ENCODE results near the gene EPDR1. TPM values are rescaled to one million over a fixed set of nuclear protein-coding genes. Genes with fewer than 3 reads are reported as not detected.
A peak's percentile ranks its signal among the peaks of the same experiment; 100 is the strongest.

The EPDR1 gene
- total RNA-seq, 4 donors from 2014 or later = 2.2 to 4.9 (median 4.2) TPM

- Histone ChIP-seq H3K4me3 (no peak overlapping the region), H3K36me3 (no peaks in the 10 kb centered on the region), H3K27ac (no peak overlapping the region), H3K27me3 (no peaks in the 10 kb centered on the region), H3K9me3 (no peaks in the 10 kb centered on the region), H3K4me1 (no peaks in the 10 kb centered on the region)
- peak in 1 of 2 donors; percentile 27 for TF ChIP-seq CTCF (IDR thresholded peaks at IDR 0.05)
- no peak for TF ChIP-seq POLR2A (IDR thresholded peaks at IDR 0.05)
- WGBS = 23% methylated on average over 6 of the region's 6 CpGs
- DNase-seq (ENCODE audit: low spot score in 2 of 2) = no peak
Observed at GRCh38 chr7:37901236-37901827, 19.1 kb upstream of the EPDR1 start.

GRCh38 chr7:37901890-37902524 is 18.4 kb upstream of the EPDR1 start:
- Histone ChIP-seq H3K9me3 (no peaks in the 10 kb centered on the region), H3K27me3 (no peaks in the 10 kb centered on the region), H3K4me3 (no peak overlapping the region), H3K4me1 (no peaks in the 10 kb centered on the region), H3K36me3 (no peaks in the 10 kb centered on the region), H3K27ac (no peak overlapping the region)
- TF ChIP-seq POLR2A (IDR thresholded peaks at IDR 0.05) (no peak), EP300 (IDR thresholded peaks at IDR 0.05) (no peak), CTCF (IDR thresholded peaks at IDR 0.05) (no peak), POLR2AphosphoS5 (IDR thresholded peaks at IDR 0.05) (no peak)
- no peak for DNase-seq (ENCODE audit: low spot score in 2 of 2)
- 83% methylated on average over 2 of the region's 2 CpGs for whole genome bisulfite sequencing

GRCh38 chr7:37908221-37908788 is 12.1 kb upstream of the EPDR1 start:
- 79% methylated on average over 1 of the region's 1 CpG for WGBS
- no peaks in the 10 kb centered on the region for H3K27me3 ChIP-seq
- H3K4me1 ChIP-seq = no peaks in the 10 kb centered on the region
- H3K36me3 ChIP-seq = no peaks in the 10 kb centered on the region
- no peak for DNase-seq (ENCODE audit: low spot score in 2 of 2)
- H3K27ac ChIP-seq = no peak overlapping the region
- TF ChIP-seq EP300 (IDR thresholded peaks at IDR 0.05) (no peak), POLR2AphosphoS5 (IDR thresholded peaks at IDR 0.05) (no peak), POLR2A (IDR thresholded peaks at IDR 0.05) (no peak), CTCF (IDR thresholded peaks at IDR 0.05) (no peak)
- no peak overlapping the region for H3K4me3 ChIP-seq
- no peaks in the 10 kb centered on the region for H3K9me3 ChIP-seq

GRCh38 chr7:37912756-37913155 is 7.7 kb upstream of the EPDR1 start:
- Histone ChIP-seq H3K4me3 (no peak overlapping the region), H3K9me3 (no peaks in the 10 kb centered on the region), H3K27ac (no peak overlapping the region), H3K36me3 (no peaks in the 10 kb centered on the region), H3K4me1 (peaks cover 15% of the 10 kb centered on the region), H3K27me3 (peaks cover 13% of the 10 kb centered on the region)
- 58% methylated on average over 2 of the region's 2 CpGs for WGBS
- TF ChIP-seq POLR2A (IDR thresholded peaks at IDR 0.05) (no peak), CTCF (IDR thresholded peaks at IDR 0.05) (no peak), EP300 (IDR thresholded peaks at IDR 0.05) (no peak), POLR2AphosphoS5 (IDR thresholded peaks at IDR 0.05) (no peak)
- DNase-seq (ENCODE audit: low spot score in 2 of 2) = no peak

GRCh38 chr7:37915438-37915837 is 5.0 kb upstream of the EPDR1 start:
- no peak overlapping the region for H3K4me3 ChIP-seq
- TF ChIP-seq EP300 (IDR thresholded peaks at IDR 0.05) = no peak
- no peak for TF ChIP-seq POLR2A (IDR thresholded peaks at IDR 0.05)
- no peak for TF ChIP-seq CTCF (IDR thresholded peaks at IDR 0.05)
- TF ChIP-seq POLR2AphosphoS5 (IDR thresholded peaks at IDR 0.05) = no peak
- no peak for DNase-seq (ENCODE audit: low spot score in 2 of 2)

More at GRCh38 chr7:37915438-37915837, 5.0 kb upstream of the EPDR1 start:
- Histone ChIP-seq H3K4me1 (peaks cover 17% of the 10 kb centered on the region), H3K9me3 (no peaks in the 10 kb centered on the region), H3K27ac (no peak overlapping the region), H3K27me3 (peaks cover 17% of the 10 kb centered on the region), H3K36me3 (no peaks in the 10 kb centered on the region)
- WGBS = 17% methylated on average over 5 of the region's 5 CpGs
